HG03571 (cell line): ENCODE measurements around the gene GNAZ.
"Not testable (repeated sequence)": the region's sequence is repeated elsewhere in the genome, so short reads cannot be mapped to it uniquely, and the experiment has no call there.

Experiments
- ATAC-seq: cut with Tn5 transposase; IDR thresholded peaks from one replicate; pipeline ENCODE4 v1.9.1; 2021; ENCODE audit not compliant: unreplicated experiment

Gene GNAZ

GRCh38 chr22:23070418-23071229 lies at the start of gene GNAZ:
Gene GNAZ (plus strand): TSS chr22:23070519. CDS start chr22:23095696, 25,177 bp downstream.
- no peak for ATAC-seq

- ATAC-seq: no peak
These were observed 49.5 kb upstream of the GNAZ start for GRCh38 chr22:23020659-23021293.

GRCh38 chr22:23021660-23022353 lies 48.5 kb upstream of the GNAZ start:
- not testable (repeated sequence) for ATAC-seq

GRCh38 chr22:23023294-23023693 lies 47.0 kb upstream of the GNAZ start:
- ATAC-seq: no peak

- ATAC-seq: no peak
These were observed 43.5 kb upstream of the GNAZ start for GRCh38 chr22:23026777-23027176.

GRCh38 chr22:23027849-23028248 lies 42.5 kb upstream of the GNAZ start:
- ATAC-seq: not testable (repeated sequence)

- no peak for ATAC-seq
These were observed 40.6 kb upstream of the GNAZ start for GRCh38 chr22:23029521-23030228.

- no peak for ATAC-seq
These were observed 38.9 kb upstream of the GNAZ start for GRCh38 chr22:23031381-23031780.

- no peak for ATAC-seq
These were observed 38.5 kb upstream of the GNAZ start for GRCh38 chr22:23031786-23032185.

GRCh38 chr22:23032658-23033057 lies 37.7 kb upstream of the GNAZ start:
- no peak for ATAC-seq

- no peak for ATAC-seq
These were observed 37.0 kb upstream of the GNAZ start for GRCh38 chr22:23033116-23033905.

GRCh38 chr22:23034621-23035556 lies 35.4 kb upstream of the GNAZ start:
- ATAC-seq: no peak

- ATAC-seq: no peak
These were observed 34.6 kb upstream of the GNAZ start for GRCh38 chr22:23035557-23036277.

- ATAC-seq: no peak
These were observed 33.5 kb upstream of the GNAZ start for GRCh38 chr22:23036684-23037428.

GRCh38 chr22:23037429-23038333 lies 32.6 kb upstream of the GNAZ start:
- no peak for ATAC-seq

GRCh38 chr22:23038334-23038642 lies 32.0 kb upstream of the GNAZ start:
- no peak for ATAC-seq

- no peak for ATAC-seq
These were observed 31.4 kb upstream of the GNAZ start for GRCh38 chr22:23038902-23039301.
